GM12892 (cell line): ENCODE measurements around the gene RGL4.

ENCODE experiments used
- DNase-seq: peaks from one replicate; pipeline ENCODE4 v3.0.0; 2011; ENCODE audit not compliant: insufficient read length
- FAIRE-seq: peaks from 2 replicates; lab custom pipeline; 2011; peaks lifted over from hg19 to GRCh38; lab: Jason Lieb, UNC
- POLR2A ChIP-seq: IDR thresholded peaks from 2 replicates; pipeline ENCODE4 v1.6.1; 2011; ENCODE audit warnings: low read depth, low read length, control low read depth
- POLR2AphosphoS5 ChIP-seq: IDR thresholded peaks from 2 replicates; pipeline ENCODE4 v1.6.1; 2011; ENCODE audit warnings: low read depth, low read length, control low read depth
- TAF1 ChIP-seq: IDR thresholded peaks from 2 replicates; pipeline ENCODE4 v1.6.1; 2011; ENCODE audit warnings: low read depth, mild to moderate bottlenecking, control low read depth, low read length, borderline replicate concordance

Gene RGL4

DNA sequence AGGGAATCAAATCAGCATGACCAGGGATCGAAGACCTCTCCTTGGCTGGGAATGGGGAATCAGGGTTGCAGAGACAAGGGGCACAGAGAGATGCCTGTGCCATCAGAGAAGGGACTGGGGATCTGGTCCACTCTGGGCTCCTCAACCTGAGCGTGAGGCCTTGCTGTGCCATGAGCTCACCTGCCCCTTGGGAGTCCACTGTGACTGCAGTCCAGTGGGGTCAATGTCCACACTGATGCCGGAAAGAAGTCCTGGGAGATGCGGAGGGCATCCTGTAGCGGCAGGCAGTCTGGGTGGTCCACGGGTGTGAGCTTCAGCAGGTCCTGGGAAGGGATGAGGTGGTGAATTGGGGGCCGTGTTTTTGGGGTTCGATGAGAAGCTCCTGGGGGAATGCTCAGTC, 7.3 kb upstream of the RGL4 start:
- FAIRE-seq (no peak), DNase-seq (no peak)
- TF ChIP-seq POLR2A (no peak), POLR2AphosphoS5 (no peak), TAF1 (no peak)

DNA sequence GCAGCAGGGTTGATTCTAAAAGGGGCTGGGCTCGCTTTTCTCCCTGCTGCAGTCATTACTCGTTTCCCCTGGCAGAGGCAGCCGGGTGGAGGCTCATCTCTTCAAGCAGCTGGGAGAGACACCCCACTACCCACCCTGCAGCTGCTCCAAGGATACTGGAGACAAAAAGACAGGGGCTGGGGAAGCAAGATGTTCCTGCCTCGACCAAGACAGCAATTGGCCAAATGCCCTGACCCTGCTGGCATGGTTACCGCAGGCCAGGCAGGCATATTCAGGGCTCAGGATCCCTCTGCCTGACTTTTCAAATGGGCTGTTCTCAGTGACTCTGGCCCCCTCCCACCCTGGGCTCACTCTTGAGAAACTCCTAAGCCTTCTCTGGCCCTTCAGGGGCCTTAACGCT, 6.8 kb upstream of the RGL4 start:
- no peak for TF ChIP-seq POLR2A
- no peak for TF ChIP-seq POLR2AphosphoS5
- no peak for TF ChIP-seq TAF1
- FAIRE-seq (no peak), DNase-seq (no peak)

GRCh38 chr22:23684561-23685031, 6.2 kb upstream of the RGL4 start:
- DNase-seq = no peak
- no peak for FAIRE-seq
- TF ChIP-seq TAF1 = no peak
- no peak for TF ChIP-seq POLR2AphosphoS5
- no peak for TF ChIP-seq POLR2A

- FAIRE-seq = no peak
- DNase-seq = no peak
- no peak for TF ChIP-seq POLR2AphosphoS5
- TF ChIP-seq POLR2A = no peak
- TF ChIP-seq TAF1 = no peak
These were observed 5.5 kb upstream of the RGL4 start for GRCh38 chr22:23685205-23685784.

DNA sequence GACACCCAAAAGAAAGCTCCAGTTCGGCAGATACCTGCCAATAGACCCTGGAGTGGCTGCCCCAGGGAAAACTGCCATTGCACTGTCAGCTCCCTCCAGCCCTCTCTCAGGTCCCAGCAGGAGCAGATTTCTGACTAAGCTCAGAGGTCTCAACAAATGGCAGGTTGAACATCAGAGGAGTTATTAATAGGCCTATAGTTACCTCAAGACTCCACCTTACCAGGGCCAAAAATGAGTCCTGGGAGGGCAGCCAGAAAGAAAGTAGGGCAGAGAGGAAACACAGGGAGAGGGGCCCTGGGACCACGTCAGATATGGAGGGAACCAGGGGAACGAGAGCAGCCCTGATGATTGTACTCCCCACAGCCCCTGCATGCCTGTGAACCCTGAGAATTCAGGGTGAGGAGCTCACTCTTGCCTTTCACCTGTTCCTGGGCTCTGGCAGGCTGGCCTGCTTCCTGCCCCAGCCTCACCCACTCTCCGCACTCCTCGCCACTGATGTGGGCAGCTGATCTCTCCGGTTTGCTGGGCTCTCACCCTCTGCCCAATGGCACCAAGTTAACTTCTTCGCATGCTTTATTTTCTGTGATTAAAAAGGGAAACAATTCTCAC, 4.3 kb upstream of the RGL4 start:
- DNase-seq = no peak
- TF ChIP-seq POLR2AphosphoS5 (no peak), TAF1 (no peak), POLR2A (no peak)
- FAIRE-seq = no peak

GRCh38 chr22:23688121-23688520, 2.7 kb upstream of the RGL4 start:
- no peak for FAIRE-seq
- TF ChIP-seq TAF1 (no peak), POLR2AphosphoS5 (no peak), POLR2A (no peak)
- no peak for DNase-seq

- TF ChIP-seq TAF1 = no peak
- TF ChIP-seq POLR2A = no peak
- TF ChIP-seq POLR2AphosphoS5 = no peak
- DNase-seq (no peak), FAIRE-seq (no peak)
These were observed 2.2 kb upstream of the RGL4 start for GRCh38 chr22:23688571-23688970.

DNA sequence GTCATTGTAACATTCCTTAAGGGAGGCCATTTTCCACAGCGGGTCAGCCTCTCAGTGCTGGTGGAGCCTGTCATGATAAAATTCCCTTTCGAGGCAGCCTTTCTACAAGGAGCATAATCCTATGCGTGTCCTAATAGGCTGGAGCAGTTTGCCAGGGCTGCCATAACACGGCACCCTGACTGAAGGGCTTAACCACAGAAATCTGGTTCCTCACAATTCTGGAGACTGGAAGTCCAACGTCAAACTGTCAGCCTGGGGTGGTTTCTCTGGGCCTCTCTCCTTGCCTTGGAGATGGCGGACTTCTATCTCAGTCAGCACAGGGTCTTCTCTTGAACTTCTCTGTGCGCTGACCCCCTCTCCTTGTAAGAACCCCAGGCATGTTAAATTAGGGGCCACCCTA, 1.4 kb upstream of the RGL4 start:
- DNase-seq = no peak
- no peak for FAIRE-seq
- TF ChIP-seq POLR2A (no peak), POLR2AphosphoS5 (no peak), TAF1 (no peak)

DNA sequence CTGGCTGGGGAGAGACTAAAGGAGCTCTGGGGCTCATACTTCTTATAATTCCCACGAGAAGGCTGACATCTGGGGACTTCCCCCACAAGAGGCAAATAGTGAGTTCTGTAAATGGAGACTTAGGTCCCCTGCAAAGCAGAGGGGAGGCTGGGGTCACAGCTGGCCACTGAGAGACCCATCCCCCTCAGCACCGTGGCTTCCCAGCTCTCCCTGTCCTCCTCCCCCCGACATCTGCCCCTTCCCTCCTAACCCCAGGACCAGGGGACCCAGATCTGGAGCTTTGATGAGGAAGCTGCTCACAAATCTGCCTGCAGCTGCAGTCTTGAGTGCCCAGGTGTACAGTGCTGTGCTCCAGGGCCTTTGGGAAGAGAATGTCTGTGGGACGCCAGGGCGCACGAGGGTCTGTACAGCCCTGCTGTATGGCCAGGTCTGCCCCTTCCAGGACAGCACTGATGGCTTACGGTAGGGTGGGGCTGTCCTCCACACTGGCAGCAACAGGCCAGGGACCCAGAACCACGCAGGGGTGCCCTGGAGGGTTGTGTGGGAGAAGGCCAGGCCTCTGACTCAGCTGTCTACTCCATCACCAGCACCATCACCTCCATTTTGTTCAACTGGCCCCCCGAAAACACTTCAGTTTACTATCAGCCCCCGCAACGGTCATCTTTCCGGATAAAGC, 1.1 kb downstream of the RGL4 start:
- FAIRE-seq (no peak), DNase-seq (no peak)
- TF ChIP-seq TAF1 = no peak
- TF ChIP-seq POLR2AphosphoS5 = no peak
- no peak for TF ChIP-seq POLR2A

DNA sequence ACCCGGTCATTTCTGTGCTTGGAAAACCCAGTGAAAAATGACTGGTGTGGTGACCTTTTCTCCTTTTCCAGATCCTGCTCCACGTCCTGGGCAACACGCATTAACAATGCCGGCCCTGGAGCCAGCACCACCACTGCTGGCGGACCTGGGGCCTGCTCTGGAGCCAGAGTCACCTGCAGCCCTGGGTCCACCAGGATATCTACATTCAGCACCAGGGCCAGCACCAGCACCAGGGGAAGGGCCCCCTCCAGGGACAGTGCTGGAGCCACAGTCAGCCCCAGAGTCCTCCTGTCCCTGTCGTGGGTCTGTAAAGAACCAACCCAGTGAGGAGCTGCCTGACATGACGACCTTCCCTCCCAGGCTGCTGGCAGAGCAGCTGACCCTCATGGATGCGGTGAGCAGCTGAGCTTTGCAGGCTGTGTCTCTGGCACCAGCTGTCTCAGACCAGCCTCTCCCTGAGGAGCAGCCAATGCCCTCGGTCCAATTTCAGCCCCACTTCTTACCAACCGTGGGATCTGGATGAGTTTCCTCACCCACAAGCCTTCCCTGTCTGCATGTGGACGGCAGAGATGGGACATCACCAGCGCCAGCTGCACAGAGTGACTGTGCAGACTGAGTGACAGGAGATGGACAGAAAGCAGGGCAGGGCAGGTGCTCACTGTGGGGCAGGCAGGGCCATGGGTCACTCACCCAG, 1.9 kb downstream of the RGL4 start:
- TF ChIP-seq TAF1 = no peak
- no peak for TF ChIP-seq POLR2A
- TF ChIP-seq POLR2AphosphoS5 = peak; percentile 22; the same call in 1 of the 2 replicates
- FAIRE-seq (no peak), DNase-seq (no peak)

- no peak for TF ChIP-seq POLR2AphosphoS5
- TF ChIP-seq TAF1 = no peak
- no peak for TF ChIP-seq POLR2A
- DNase-seq (no peak), FAIRE-seq (no peak)
These were observed 3.3 kb downstream of the RGL4 start for GRCh38 chr22:23693979-23694680.
